Liver (tissue), 3 donors: ENCODE data around the gene SEMA7A.

Experiments used
- ATF3 ChIP-seq: IDR thresholded peaks from 2 replicates; pipeline ENCODE4 v1.6.1; 2016; ENCODE audit warnings: antibody characterized with exemption
- CTCF ChIP-seq: fragments of 150-350 bp; IDR thresholded peaks from 2 replicates; pipeline ENCODE4 v1.5.1; 2017; ENCODE audit warnings: improper control_type of control experiment, low read depth, low read length; ENCODE audit not compliant: missing input control
- EGR1 ChIP-seq, 2 donors: IDR thresholded peaks; 2 replicates each; pipeline ENCODE4 v1.6.1; 2016 to 2018; ENCODE audit warnings: antibody characterized with exemption in 2 of 2, low read depth in 2 of 2
- HNF4G ChIP-seq: IDR thresholded peaks from 2 replicates; pipeline ENCODE4 v1.6.1; 2016; ENCODE audit warnings: antibody characterized with exemption
- MAX ChIP-seq: IDR thresholded peaks from 2 replicates; pipeline ENCODE4 v1.6.1; 2016; ENCODE audit warnings: antibody characterized with exemption
- RAD21 ChIP-seq, 2 donors: IDR thresholded peaks; 2 replicates each; pipeline ENCODE4 v1.6.1; 2016; ENCODE audit warnings: antibody characterized with exemption in 2 of 2, mild to moderate bottlenecking in 2 of 2
- SP1 ChIP-seq: IDR thresholded peaks from 2 replicates; pipeline ENCODE4 v1.6.1; 2018; ENCODE audit warnings: antibody characterized with exemption, mild to moderate bottlenecking
- TAF1 ChIP-seq: conservative IDR thresholded peaks from 2 replicates; pipeline ENCODE4 v1.6.1; 2016; ENCODE audit warnings: antibody characterized with exemption, mild to moderate bottlenecking
- YY1 ChIP-seq: IDR thresholded peaks from 2 replicates; pipeline ENCODE4 v1.6.1; 2016; ENCODE audit warnings: antibody characterized with exemption, mild to moderate bottlenecking
- TF ChIP-seq, protein P1 (sequence below): IDR thresholded peaks from 2 replicates; pipeline ENCODE4 v1.6.1; 2016; ENCODE audit warnings: antibody characterized with exemption
- donor health status: healthy.
- donor health status: healthy.

- TF ChIP-seq HNF4G (no peak), YY1 (no peak), CTCF (no peak), EGR1 (IDR thresholded peaks at IDR 0.05; ENCODE audit: low read depth in 2 of 2) (no peak), TAF1 (no peak), RAD21 (IDR thresholded peaks at IDR 0.05) (no peak), SP1 (no peak), MAX (no peak), ATF3 (no peak)
- TF ChIP-seq, protein P1, sequence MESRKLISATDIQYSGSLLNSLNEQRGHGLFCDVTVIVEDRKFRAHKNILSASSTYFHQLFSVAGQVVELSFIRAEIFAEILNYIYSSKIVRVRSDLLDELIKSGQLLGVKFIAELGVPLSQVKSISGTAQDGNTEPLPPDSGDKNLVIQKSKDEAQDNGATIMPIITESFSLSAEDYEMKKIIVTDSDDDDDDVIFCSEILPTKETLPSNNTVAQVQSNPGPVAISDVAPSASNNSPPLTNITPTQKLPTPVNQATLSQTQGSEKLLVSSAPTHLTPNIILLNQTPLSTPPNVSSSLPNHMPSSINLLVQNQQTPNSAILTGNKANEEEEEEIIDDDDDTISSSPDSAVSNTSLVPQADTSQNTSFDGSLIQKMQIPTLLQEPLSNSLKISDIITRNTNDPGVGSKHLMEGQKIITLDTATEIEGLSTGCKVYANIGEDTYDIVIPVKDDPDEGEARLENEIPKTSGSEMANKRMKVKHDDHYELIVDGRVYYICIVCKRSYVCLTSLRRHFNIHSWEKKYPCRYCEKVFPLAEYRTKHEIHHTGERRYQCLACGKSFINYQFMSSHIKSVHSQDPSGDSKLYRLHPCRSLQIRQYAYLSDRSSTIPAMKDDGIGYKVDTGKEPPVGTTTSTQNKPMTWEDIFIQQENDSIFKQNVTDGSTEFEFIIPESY = no peak
These were observed 37.7 kb downstream of the SEMA7A start for GRCh38 chr15:74396146-74396438.
